Heart right ventricle (tissue), 16 donors: ENCODE results near the gene NDN. TPM values are rescaled to one million over a fixed set of nuclear protein-coding genes. Genes with fewer than 3 reads are reported as not detected.
A peak's percentile ranks its signal among the peaks of the same experiment; 100 is the strongest.
"Not testable (repeated sequence)": the region's sequence is repeated elsewhere in the genome, so short reads cannot be mapped to it uniquely, and the experiment has no call there.

Source experiments
- ATAC-seq, 8 donors: fragments of 200-7000 bp; cut with Tn5 transposase; one replicate each; pipeline ENCODE4 v1.9.1; 2020; ENCODE audit warnings: mild to moderate bottlenecking in 8 of 8, moderate library complexity in 8 of 8, moderate number of reproducible peaks in 1 of 8
- DNase-seq, 2 donors: peaks; one replicate each; pipeline ENCODE4 v3.0.0-alpha.2; 2020
- H3K27ac ChIP-seq, 10 donors: fragments of 200-600 bp; sonication (generic) in 2 of 10; one replicate each; pipeline versions ENCODE4 v1.5.0 to v1.8.0; 2020 to 2022; ENCODE audit warnings: mild to moderate bottlenecking in 3 of 10
- H3K27me3 ChIP-seq, 7 donors: fragments of 200-600 bp; one replicate each; pipeline ENCODE4 v1.8.0; 2021 to 2022; ENCODE audit warnings: mild to moderate bottlenecking in 2 of 7
- H3K36me3 ChIP-seq, 9 donors: fragments of 200-600 bp; sonication (generic) in 1 of 9; one replicate each; pipeline versions ENCODE4 v1.5.0 to v1.8.0; 2020 to 2022; ENCODE audit warnings: mild to moderate bottlenecking in 2 of 9
- H3K4me1 ChIP-seq, 9 donors: fragments of 200-600 bp; sonication (generic) in 1 of 9; one replicate each; pipeline versions ENCODE4 v1.5.0 to v1.8.0; 2020 to 2022; ENCODE audit warnings: mild to moderate bottlenecking in 4 of 9
- H3K4me3 ChIP-seq, 10 donors: fragments of 200-600 bp; sonication (generic) in 2 of 10; one replicate each; pipeline versions ENCODE4 v1.5.0 to v1.8.0; 2020 to 2022; ENCODE audit warnings: mild to moderate bottlenecking in 7 of 10, moderate library complexity in 2 of 10
- H3K9me3 ChIP-seq, 11 donors: fragments of 200-600 bp in 10 of 11; sonication (generic) in 2 of 11; one replicate each; pipeline versions ENCODE4 v1.5.0 to v1.8.0; 2013 to 2022; ENCODE audit warnings: mild to moderate bottlenecking in 2 of 11, control low read depth in 1 of 11, moderate library complexity in 1 of 11
- WGBS, 2 donors: extraction: QIAGEN DNeasy Blood & Tissue Kit; methylation state at CpG; one replicate each; pipeline ENCODE4 v1.1.7; 2013; ENCODE audit warnings: inconsistent platforms in 1 of 2; 5-methylcytosine and 5-hydroxymethylcytosine counted together
- intact Hi-C, 10 donors: fragments of 100-400 bp; cut with DNase I; formaldehyde crosslinking; loops; one replicate each; pipeline versions ENCODE4 v1.11.1 to v1.14.2; 2022
- long read RNA-seq, 3 donors: library from polyadenylated mRNA; unstranded; transcript quantifications; one replicate each; pipeline ENCODE4 v2.0.0, GENCODE V29; 2020 to 2021
- polyA plus RNA-seq, 2 donors: library from polyadenylated mRNA; stranded (reverse); fragments of 200-250 nt; gene quantifications; one replicate each; pipeline ENCODE4 v1.2.3, GENCODE V29; 2013
- total RNA-seq, 10 donors: library from RNA; stranded (reverse); fragmentation: NEBNext Ultra II Directional in 3 of 10; extraction: Animal tissue kit (Norgen Biotek cat#: 25700) in 3 of 10; gene quantifications; one replicate each; pipeline versions ENCODE4 v1.2.1 to v1.2.4, GENCODE V29; 2021 to 2023
- TF ChIP-seq, protein P1 (sequence below), 9 donors: fragments of 200-600 bp; sonication (generic) in 2 of 9; IDR thresholded peaks; one replicate each; pipeline versions ENCODE4 v1.5.0 to v1.8.0; 2021 to 2022; ENCODE audit warnings: antibody characterized with exemption in 9 of 9, mild to moderate bottlenecking in 5 of 9, moderate library complexity in 1 of 9
- donor health status: Arrhythmogenic right ventricular cardiomyopathy.
- donor health status: ischemic (EF 13 %, LVEDD 7.1; RV severe dilation, severe dysfunction).
- donor health status: healthy with polysubstance abuse.
- donor health status: DM: no; HTN: yes; CAD: no.
- donor health status: DM: no; HTN: no; CAD: no.
- donor health status: ischemic (EF 25% LVEDD 6.9; RV normal size, moderate dysfunction).
- donor health status: ischemic (EF 25% LVEDD 5.7; RV mildly dilated, moderate dysfunction).
- donor health status: healthy.
- donor health status: DM: yes; HTN: yes; CAD: no.
- donor health status: Ischemic cardiomyopathy.
- donor health status: ischemic (EF 35%, LVEDD 5.7; RV mildly dilated, moderate dysfunction).
- donor health status: nonischemic (EF 11% LVEDD 7.7; RV severe dilation, severe dysfunction).
- donor health status: DM: yes; HTN: yes; CAD: no.
- donor health status: PGD.
- donor health status: ischemic (EF 29% LVEDD 5.4; RV normal size, mild dysfunction).
- donor health status: nonischemic (EF 23%, LVEDD 6.1; RV moderate dilation, normal function).

NDN gene, protein sequence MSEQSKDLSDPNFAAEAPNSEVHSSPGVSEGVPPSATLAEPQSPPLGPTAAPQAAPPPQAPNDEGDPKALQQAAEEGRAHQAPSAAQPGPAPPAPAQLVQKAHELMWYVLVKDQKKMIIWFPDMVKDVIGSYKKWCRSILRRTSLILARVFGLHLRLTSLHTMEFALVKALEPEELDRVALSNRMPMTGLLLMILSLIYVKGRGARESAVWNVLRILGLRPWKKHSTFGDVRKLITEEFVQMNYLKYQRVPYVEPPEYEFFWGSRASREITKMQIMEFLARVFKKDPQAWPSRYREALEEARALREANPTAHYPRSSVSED
- 10 to 100 TPM; 33.2 to 54.6 (median 41.8) TPM for total RNA-seq
- 10 to 100 TPM in 1 of 2 donors, 1 to 10 TPM in 1; 6.7 to 29.0 TPM for polyA plus RNA-seq
- long read RNA-seq, donor 1, transcript NDN-202 (1 exons, 1,627 nt), result major isoform, 100 of 100 reads
- long read RNA-seq, donor 1, partial matches to known transcripts, result 0 of 100 reads
- long read RNA-seq, donor 1, other reads (novel, unspliced or antisense), result 0 of 100 reads
- long read RNA-seq, donor 2, transcript NDN-202 (1 exons, 1,627 nt), result major isoform, 89 of 89 reads
- long read RNA-seq, donor 2, partial matches to known transcripts, result 0 of 89 reads
- long read RNA-seq, donor 2, other reads (novel, unspliced or antisense), result 0 of 89 reads
- long read RNA-seq, donor 3, transcript NDN-202 (1 exons, 1,627 nt), result major isoform, 7 of 7 reads
- long read RNA-seq, donor 3, partial matches to known transcripts, result 0 of 7 reads
- long read RNA-seq, donor 3, other reads (novel, unspliced or antisense), result 0 of 7 reads

DNA sequence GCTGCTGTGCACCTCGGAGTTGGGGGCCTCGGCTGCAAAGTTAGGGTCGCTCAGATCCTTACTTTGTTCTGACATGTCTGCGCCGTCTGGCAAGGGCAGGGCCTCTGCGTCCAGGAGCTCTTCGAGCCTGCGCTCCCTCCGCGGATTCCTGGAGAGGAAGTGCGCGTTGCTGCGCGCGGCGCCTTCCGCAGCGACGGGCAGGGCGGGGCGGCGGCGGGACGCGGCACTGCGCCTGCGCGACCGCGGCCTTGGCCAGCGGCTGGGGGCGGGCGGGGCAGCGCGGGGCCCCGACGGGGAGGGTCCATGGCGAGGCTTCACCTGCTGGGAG, at the start of gene NDN:
Gene NDN, minus strand, starts transcription at position 163 of the 328 bp plus-strand sequence. Its CDS starts 88 bp downstream, at position 75.
- peaks cover 0 to 10% (median 0%) of the 10 kb centered on the region in 9 donors for H3K4me1 ChIP-seq
- no peaks in the 10 kb centered on the region for H3K36me3 ChIP-seq
- peak within 1 kb of the TSS; percentile 21 to 62 (median 53) for H3K4me3 ChIP-seq
- WGBS, 2 donors, result 19 to 25% methylated on average over 38 of the region's 38 CpGs
- TF ChIP-seq, protein P1, sequence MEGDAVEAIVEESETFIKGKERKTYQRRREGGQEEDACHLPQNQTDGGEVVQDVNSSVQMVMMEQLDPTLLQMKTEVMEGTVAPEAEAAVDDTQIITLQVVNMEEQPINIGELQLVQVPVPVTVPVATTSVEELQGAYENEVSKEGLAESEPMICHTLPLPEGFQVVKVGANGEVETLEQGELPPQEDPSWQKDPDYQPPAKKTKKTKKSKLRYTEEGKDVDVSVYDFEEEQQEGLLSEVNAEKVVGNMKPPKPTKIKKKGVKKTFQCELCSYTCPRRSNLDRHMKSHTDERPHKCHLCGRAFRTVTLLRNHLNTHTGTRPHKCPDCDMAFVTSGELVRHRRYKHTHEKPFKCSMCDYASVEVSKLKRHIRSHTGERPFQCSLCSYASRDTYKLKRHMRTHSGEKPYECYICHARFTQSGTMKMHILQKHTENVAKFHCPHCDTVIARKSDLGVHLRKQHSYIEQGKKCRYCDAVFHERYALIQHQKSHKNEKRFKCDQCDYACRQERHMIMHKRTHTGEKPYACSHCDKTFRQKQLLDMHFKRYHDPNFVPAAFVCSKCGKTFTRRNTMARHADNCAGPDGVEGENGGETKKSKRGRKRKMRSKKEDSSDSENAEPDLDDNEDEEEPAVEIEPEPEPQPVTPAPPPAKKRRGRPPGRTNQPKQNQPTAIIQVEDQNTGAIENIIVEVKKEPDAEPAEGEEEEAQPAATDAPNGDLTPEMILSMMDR (IDR thresholded peaks at IDR 0.05), result no peak
- intact Hi-C loops, result no loop called here
- peak; percentile 25 to 64 for DNase-seq
- peak; percentile 72 to 84 (median 78) for ATAC-seq
- no peaks in the 10 kb centered on the region for H3K27me3 ChIP-seq
- no peaks in the 10 kb centered on the region for H3K9me3 ChIP-seq
- H3K27ac ChIP-seq, result peak within 1 kb of the TSS in 6 of 10 donors; percentile 27 to 58 (median 46)

DNA sequence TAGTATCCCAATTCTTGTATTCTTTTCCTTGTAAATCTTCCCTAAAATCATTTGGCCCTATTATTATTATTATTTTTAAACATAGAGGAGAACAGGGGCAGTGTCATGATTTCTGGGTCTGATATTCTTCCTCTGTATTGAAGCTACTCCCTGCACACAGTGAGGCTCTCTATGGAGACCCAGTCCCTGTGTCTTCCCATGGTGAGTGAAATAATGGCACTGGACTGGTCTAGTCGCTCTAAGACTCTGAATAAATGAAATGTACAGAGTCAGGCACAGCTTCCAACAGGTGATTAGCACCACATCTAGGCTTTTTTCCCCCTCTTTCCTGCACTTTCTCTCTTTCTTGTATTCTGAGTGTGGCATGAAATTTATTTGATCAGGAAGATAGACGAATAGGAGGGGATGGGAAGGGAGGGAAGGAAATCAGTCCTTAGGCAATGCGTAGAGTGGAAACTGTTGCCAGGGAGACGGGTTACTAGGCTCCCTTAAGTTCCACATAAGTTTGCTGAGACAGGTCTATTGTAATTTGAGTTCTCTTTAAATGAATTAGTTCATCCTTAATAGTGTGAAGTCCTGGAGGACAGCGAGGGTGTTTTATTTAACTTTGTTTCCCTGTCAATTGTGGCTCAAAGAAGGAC, 49.0 kb upstream of the NDN start:
- Histone ChIP-seq H3K4me1 (no peaks in the 10 kb centered on the region), H3K27ac (no peak overlapping the region), H3K4me3 (no peak overlapping the region), H3K9me3 (peaks cover 0 to 18% (median 0%) of the 10 kb centered on the region in 11 donors), H3K27me3 (no peaks in the 10 kb centered on the region), H3K36me3 (no peaks in the 10 kb centered on the region)
- DNase-seq (no peak), ATAC-seq (no peak)
- intact Hi-C loops, result no loop called here
- 45% methylated on average over 5 of the region's 5 CpGs for WGBS, 2 donors
- TF ChIP-seq, protein P1 (IDR thresholded peaks at IDR 0.05), result no peak

DNA sequence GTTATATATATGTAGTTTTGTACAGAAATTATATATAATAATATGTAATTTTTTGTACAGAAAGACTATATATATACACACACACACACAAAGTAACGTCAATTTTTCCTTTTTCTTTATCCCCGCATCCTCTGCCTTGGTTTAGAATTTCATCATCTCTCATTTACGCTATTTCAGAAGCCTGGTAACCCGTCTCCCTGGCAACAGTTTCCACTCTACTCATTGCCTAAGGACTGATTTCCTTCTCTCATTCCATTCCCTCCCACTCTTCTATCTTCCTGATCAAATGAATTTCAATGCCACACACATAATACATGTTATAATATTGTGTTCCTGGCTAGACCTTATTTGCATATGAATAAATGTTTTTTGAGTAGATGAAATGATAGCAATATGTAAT, 47.8 kb upstream of the NDN start:
- TF ChIP-seq, protein P1 (IDR thresholded peaks at IDR 0.05), result no peak
- Histone ChIP-seq H3K27me3 (no peaks in the 10 kb centered on the region), H3K27ac (no peak overlapping the region), H3K9me3 (peaks cover 0 to 13% (median 0%) of the 10 kb centered on the region in 11 donors), H3K36me3 (no peaks in the 10 kb centered on the region), H3K4me1 (no peaks in the 10 kb centered on the region), H3K4me3 (no peak overlapping the region)
- DNase-seq (no peak), ATAC-seq (no peak)
- intact Hi-C loops, result no loop called here
- WGBS, 2 donors, result 66 to 68% methylated on average over 4 of the region's 4 CpGs

DNA sequence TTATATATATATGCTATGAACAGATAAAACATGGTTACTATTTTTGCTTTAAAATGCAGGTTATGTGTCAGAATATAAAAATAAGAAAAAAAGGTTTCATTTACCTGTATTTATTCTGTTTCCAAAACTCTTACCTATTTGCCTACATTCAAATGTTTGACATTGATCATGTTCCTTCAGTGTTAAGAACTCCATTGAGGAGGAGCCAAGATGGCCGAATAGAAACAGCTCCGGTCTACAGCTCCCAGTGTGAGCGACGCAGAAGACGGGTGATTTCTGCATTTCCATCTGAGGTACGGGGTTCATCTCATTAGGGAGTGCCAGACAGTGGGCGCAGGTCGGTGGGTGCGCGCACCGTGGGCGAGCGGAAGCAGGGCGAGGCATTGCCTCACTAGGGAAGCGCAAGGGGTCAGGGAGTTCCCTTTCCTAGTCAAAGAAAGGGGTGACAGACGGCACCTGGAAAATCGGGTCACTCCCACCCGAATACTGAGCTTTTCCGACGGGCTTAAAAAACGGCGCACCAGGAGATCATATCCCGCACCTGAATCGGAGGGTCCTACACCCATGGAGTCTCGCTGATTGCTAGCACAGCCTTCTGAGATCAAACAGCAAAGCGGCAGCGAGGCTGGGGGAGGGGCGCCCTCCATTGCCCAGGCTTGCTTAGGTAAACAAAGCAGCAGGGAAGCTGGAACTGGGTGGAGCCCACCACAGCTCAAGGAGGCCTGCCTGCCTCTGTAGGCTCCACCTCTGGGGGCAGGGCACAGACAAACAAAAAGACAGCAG, 27.0 kb upstream of the NDN start:
- H3K27me3 ChIP-seq, H3K36me3 ChIP-seq, H3K4me1 ChIP-seq, intact Hi-C loops, H3K27ac ChIP-seq, H3K4me3 ChIP-seq, DNase-seq, ATAC-seq: not testable (repeated sequence)
- peaks cover 0 to 10% (median 0%) of the 10 kb centered on the region in 11 donors for H3K9me3 ChIP-seq
- WGBS, 2 donors, result 80 to 86% methylated on average over 28 of the region's 28 CpGs
